HG03442 (cell line): Measurements from ENCODE around the gene SLC15A5.

Source experiments
- ATAC-seq: cut with Tn5 transposase; IDR thresholded peaks from one replicate; pipeline ENCODE4 v1.9.1; 2021; ENCODE audit warnings: mild to moderate bottlenecking, moderate library complexity; ENCODE audit not compliant: unreplicated experiment

The SLC15A5 gene

DNA sequence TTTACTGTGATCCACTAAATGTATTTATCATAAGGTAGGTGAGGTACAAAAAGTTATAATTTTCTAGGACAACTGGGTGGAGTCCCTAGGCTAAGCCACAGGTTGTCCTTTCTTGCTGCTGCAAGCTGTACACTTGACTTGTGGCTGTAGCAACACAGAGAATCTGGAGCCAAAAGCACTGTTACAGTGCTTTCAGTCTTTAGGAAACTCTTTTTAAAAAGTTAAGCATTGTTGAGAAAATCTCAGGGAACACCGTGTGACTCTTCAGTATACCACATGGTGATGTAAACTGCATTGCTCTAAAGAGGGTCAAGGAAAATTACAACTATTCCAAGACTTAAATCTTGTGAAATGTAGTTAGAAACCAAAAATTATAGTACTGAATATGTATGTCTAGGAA, 11.4 kb downstream of the SLC15A5 start:
- ATAC-seq = no peak

DNA sequence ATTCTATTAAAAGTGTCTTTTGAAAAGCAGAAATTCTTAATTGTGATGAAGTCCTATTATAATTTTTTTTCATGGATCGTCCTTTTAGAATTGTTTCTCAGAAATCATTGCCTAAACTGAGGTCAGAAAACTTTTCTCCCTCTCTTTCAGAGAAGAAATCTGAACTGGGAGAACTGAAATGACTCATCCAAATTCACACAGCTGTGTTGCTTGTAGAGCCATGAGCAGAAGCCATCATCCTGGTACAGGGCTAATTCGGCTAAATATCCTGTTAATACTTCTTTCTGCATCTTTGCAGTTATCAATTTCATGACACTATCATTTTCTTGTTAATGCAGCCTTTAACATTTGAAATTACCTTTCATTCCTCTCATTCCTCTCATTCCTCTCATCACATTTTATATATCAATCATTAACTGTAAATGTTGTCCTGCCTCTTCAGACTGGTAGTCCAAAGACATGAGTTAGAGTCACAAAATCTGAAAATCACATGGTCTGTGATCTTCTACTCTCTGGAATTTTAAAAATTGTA, 15.5 kb downstream of the SLC15A5 start:
- no peak for ATAC-seq

DNA sequence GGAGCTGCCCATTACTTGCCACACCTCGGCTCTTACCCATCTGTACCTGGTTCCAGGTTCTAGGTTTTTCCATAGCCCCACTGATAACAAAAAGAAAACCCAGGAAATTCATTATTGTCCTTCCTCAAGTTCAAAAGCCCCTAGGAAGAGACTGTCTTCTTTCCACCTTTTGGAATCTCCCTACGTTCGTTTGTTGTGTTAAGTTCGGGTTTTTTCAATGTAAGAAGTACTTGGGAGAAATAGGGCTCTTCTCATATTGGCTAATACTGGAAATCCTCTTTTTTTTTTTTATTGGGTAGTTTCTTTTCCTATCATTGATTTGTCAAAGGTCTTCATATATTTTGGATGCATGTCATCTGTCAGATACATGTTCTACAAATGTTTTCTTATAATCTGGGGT, 17.3 kb downstream of the SLC15A5 start:
- ATAC-seq = no peak

DNA sequence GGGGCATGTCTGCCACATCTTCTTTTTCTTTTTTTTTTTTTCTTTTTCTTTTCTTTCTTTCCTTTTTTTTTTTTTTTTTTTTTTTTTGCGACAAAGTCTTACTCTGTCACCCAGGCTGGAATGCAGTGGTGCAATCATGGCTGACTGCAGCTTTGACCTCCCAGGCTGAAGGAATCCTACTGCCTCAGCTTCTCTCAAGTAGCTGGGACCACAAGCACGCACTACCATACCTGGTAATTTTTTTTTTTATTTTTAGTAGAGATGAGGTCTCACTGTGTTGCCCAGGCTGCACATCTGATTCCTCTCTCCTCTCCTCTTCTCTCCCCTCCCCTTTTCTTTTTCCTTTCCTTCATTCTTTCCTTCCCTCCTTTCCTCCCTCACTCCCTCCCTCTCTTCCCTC, 18.5 kb downstream of the SLC15A5 start:
- ATAC-seq = no peak

DNA sequence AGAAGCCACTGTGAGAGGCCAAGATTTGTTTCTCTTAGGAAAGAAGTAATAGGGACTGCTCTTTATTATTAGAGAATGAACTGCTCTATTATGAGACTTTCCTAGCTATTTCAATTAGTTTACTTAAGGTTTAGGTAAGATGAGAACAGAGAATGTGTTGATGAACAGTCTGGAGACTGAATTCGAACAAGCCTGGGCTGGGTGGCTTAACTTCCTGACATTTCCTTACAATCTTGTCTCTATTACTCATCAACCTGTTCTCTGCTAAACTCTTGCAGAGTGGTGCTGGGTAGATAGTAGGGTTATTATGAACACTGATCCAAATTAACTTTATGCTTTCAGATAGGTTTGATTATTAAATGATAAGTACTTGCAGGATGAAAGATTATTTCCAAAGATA, 31.2 kb downstream of the SLC15A5 start:
- ATAC-seq = no peak

DNA sequence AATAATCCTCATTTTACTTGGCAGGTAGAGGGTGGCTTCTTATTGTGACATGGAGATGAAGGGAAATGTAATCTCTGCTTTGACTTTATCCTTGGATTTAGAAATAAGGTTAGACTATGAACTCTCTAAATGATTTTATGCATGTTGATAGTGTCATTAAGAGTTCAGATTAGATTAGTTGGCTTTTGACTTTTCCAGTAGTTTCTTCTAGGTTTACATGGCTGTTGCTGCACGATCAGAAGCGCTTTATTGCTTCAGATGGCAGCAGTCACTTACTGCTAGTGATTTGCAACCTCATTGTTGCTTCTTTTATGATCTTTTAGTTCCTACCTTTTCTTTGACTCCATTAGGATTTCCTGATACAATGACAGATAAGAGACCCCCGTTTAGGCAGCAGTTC, 32.3 kb downstream of the SLC15A5 start:
- no peak for ATAC-seq

DNA sequence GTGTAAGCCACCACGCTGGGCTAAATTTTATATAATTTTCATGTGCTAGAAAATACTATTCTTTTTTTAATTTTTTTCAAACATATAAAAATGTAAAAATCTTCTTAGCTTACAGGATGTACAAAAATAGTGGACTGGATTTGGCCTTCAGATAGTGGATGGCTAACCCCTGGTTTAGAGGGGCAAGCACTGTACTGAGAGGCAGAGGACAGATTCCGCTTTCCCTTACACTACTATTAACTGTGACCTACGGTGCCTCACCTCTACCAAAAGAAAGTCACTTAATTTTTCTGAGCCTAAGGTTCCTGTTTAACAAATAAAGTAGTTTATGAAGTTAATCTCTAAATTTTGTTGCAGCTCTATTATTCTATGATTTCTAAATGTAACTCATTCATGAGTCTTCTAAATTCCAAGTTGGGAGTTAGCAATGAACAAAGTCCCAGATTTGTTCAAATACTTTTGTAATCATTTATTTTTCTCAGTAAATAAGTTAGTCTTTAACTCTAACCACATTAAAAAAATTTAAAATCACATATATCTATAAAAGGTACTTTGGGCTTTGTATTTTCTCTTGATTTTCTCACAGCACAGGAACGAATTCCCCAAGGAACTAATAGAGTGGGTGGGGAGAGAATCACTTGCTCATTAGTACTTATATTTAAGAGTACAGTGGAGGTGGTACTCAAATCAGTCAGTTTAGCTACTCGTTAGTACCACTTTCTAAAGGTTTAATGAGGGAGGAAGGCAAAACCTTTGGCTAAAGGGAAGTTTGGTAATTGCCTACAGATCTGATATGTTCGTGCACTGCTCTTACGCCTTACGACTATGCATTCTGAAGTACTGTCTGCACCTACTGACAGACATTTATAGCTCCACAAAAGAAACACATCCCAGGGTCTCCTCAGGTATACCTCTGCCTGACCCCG, 33.7 kb downstream of the SLC15A5 start:
- ATAC-seq = no peak

DNA sequence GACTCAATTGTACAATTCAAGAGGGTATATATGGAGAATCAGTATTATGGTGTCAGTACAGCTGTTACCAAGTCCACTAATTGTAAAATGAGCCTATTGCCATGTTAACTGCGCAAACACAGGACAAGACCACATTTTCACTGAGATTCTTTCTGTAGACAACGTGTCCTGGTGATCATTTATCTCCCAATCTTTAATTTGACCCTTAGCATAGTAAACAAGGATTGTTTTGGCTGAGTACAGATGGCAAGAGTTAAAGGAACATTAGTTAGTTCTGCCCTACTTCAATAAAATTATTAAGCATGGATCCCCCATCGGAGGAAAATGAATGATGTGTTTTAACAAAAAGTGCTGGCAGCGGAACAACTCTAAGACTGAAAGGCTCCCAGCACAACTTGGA, 36.1 kb downstream of the SLC15A5 start:
- ATAC-seq = no peak

DNA sequence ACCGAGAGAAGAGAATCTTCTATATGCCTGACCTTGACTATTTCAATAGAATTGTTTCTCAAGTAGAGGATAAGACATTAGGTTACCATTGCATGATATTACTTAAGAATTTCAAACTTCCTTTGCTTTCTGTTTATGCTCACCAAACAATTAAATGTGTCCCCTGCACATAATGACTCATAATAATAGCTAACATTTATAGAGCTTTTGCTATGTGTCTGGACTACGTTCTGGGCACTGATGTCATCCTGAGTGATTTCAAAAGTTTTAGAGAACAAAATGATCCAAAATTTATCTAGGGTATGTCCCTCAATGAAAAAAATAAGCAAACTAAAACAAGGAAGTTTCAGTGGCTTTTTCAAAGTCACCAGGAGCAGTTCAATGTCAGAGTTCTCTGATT, 38.8 kb downstream of the SLC15A5 start:
- ATAC-seq = peak; percentile 43

DNA sequence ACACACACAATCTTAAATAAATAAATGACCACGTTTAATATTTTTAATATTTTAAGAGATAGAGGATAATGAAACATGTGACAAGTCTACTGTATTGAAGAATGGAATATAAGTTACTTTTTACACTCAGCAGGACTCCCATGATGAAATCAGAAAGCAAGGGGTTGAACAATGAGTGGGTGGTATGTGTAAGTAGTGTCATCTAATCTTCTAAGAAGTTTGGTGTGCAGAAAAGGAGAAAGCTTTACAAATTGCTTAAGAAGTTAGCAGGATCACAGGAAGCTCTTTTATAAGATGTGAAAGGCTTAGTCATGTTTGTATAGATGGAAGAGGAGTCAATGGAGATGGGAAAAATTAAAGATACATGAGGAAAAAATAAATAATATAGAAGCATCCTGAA, 47.8 kb downstream of the SLC15A5 start:
- ATAC-seq = no peak

DNA sequence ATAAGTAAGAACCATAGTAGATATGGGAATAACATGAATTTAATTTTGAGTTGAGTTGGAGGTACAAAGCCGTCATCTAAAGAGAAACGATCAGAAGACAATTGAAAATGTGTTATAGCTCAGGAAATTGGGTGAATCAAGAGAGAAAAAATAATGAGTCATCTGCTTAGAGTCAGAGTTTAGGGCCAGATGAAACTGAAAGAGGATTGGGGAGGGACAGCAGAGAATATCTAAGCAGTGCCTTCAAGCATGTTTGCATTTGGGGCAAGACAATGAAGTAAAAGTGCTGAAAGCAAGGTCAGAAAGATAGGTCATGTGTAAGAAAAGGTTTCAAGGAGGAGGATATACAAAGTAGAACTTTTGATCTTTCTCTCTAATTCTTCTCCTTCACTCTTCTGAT, 49.4 kb downstream of the SLC15A5 start:
- ATAC-seq = peak; percentile 66

DNA sequence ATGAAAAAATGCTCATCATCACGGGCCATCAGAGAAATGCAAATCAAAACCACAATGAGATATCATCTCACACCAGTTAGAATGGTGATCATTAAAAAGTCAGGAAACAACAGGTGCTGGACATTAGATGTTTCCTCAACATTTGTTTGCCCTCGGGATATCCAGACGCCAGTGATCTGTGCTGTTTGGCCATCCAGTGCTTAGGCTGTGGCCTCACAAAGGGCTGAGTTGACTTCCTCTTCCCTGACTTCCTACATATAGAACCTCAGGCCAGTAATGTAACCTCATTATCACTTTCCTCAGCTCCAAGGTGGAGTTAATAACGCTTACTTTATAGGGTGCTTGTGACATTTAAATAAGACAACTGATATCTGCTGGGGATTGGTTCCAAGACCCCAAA, 51.8 kb downstream of the SLC15A5 start:
- ATAC-seq = no peak

DNA sequence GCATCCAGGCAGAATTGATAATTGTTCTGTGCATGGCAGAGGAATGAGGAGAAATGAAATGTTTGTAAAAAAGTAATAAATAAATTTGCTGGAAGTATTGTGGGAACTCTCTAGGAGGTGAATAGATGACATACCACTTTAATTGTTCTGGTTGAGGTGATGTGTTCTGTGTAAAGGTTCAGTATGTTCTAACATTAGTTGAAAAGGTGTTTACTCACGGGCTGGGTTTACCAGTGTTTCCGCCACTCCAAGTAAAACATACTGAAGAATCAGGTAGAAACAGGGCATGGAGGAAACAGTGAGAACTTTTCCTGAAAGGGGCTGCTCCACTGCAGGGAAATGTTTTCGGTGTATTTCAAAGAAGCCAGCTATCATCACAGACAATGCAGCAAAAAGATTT, 53.3 kb downstream of the SLC15A5 start:
- ATAC-seq = no peak

DNA sequence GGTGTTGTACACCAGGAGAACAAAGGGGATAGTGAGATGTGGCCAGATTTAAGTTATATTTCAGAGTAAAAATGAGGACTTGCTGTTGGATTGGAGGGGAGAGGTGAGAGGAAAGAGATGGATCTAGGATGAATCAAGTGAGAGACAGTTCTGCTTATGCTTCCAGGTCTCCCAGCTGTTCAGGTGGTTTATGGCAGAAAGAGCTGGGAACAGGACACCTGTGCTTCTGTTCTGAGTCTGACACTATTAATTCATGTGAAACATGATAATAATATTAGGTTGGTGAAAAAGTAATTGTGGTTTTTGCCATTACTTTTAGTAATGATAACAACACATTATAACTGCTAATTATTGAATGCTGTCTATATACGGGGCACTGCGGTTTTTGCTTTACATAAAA, 55.7 kb downstream of the SLC15A5 start:
- no peak for ATAC-seq

DNA sequence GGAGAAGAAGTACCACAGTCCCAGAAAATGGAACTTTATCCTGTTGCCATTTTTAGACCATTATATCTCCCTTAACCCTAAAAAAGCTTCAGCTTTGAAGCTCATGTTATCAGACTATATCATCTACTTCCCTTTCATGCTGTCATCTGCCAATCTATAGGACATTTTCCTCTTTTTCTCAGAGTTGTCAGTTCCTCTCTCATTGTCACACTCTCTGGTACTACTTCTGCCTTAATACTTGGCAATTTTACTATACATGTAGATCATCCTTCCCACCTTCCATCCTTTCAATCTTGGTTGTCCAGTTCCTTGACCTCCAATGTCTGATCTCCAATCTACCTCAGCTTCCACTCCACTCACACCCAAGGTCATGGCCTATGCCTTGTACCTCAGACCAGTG, 57.4 kb downstream of the SLC15A5 start:
- no peak for ATAC-seq

DNA sequence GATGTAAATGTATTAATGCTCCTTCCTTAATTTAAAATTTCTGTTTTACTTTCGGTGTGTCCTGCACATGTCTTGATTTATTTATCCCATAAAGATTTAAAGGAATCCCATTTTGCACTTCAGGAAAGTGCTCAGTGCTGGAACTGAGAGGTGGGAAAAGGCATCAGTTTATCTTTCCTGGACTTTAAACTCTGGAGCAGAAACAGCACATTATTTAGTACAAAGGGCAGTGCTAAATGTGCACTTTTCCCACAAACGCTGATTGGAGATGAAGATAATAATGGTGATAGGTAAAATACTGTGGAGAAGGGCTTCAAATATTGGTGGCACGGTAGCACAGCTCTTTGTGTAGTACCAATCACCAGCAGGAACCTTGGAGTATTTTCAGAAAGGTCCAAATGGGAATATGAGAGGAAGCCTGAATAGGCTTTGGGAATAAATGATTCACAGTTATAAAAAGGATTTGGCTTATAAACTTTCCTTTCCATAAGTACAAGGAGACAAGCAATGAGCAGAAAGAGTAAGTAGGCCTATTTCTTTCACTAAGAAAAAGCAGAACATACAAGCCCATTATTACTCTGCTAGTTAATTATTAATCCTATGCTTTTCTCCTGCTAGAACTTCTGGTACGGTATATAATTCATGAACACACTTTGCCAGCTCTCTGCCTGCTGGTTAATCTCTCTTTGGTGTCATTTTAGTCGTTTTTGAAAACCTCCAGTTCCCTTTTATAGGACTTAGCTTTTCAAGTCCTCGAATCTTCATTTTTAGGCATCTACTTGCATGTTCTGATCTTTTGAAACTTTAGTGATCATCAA, 58.3 kb downstream of the SLC15A5 start:
- no peak for ATAC-seq

DNA sequence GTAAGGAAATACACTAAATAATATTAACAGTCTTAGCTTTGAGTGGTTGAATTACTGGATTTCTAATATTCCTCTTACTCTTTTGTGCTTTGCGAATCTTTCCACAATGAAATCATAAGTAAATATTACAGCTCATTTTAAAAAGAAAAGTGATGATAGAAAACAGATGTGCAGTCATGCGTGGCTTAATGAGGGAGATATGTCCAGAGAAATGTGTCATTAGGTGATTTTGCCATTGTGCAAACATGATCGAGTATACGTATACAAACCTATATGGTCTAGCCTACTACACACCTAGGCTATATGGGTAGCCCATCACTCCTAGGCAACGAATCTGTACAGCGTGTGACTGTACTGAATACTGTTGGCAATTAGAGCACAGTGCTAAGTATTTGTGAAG, 59.3 kb downstream of the SLC15A5 start:
- ATAC-seq = no peak

DNA sequence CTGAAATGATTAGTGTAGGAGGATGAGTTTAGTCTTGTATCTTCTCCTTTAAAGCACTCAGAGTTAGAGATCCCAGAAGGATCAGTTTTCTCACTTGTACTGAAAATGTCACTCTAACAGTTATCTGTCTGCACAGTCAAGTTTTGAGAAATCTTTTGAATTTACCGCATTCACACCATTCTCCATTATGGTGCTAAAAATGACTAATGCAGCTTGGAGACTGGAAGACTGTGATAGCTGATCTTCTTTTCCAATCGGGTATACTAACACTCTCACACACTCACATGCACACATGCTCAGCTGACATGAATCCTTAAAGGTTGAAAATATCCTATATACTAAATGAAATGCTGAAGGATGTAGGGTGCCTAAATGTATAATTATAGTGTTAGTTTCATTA, 65.8 kb downstream of the SLC15A5 start:
- no peak for ATAC-seq

DNA sequence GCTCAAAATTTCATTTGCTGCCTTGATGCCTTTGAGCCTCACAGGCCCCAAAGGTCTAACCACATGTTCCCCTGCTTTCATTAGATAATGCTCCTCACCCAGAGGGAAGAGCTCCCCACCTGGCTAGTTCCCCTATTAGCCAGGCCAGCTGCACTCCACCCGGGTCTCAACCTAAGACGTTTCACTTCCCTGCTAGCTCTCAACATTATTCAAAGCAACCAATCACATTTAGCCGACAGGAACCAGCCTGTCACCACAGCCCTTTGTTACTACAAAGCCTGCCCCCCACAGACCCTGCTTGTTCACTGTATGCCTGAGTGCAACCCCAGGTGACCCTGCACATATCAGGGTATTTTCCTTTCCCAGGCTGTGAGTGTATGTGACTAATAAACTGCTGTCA, 78.6 kb downstream of the SLC15A5 start:
- peak; percentile 92 for ATAC-seq

DNA sequence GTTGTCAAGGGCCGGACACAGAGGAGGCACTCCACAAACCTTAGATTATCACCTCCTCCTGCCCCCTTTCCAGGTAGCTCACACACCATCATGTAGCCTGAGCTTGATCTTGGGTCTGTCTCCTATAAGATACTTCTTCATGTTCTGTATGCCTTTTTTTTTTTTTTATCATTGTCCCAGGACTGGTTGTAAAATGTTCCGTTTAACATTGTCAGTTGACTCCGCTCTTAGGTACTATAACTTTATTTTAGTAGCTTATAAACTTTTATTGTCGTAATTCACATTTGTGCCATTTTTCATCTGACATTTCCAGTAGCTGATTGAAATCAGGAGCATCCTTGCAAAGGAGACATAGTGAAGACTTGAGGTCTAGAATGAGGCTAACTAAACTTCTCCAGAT, 79.9 kb downstream of the SLC15A5 start:
- ATAC-seq = no peak

DNA sequence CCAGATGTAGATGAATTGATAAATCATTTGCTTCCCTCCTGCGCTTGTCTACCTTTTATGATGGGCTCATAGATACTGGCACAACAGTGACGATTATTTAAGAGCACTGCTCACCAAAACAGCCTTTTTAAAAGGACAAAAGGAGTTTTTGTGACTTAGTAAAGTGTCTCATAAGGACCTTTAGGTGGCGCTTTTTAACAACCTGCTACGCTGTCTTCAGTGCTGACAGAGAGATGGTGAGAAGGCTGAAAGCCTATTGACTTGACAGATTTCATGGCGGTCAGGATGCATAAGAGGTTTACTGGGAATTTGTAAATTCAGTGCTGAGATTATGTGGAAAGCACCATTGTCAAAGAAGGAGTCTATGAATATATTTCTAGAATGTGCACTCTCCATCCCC, 87.6 kb downstream of the SLC15A5 start:
- peak; percentile 58 for ATAC-seq

DNA sequence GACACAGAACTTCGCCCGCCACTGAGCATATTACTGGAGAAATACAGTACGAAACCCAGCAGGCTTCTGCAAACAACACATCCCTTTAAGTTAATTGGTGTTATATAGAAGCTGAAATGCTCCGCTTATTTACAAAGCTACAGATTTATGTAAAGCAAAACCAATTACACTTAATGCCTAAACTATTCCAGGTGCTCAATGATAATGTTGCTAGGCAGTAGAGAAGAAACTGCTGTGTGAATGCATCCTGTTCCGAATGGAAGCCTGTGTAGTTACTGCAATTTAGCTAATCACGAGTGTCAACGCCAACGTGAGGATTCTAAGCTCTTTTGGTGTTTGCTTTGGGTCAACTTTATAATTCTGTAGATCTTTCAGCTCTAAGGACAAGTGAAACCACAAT, 89.8 kb downstream of the SLC15A5 start:
- no peak for ATAC-seq
